SK-N-SH treated with all-trans-retinoic acid at 6 μM for 48 hours (cell line): ENCODE measurements around the gene CTBP2.

Source experiments
- ATAC-seq: fragments of 200-7000 bp; cut with Tn5 transposase; 3 replicates; pipeline ENCODE4 v1.9.1; 2020; ENCODE audit warnings: mild to moderate bottlenecking, moderate library complexity
- ARNTL ChIP-seq: fragments of 450-650 bp; formaldehyde crosslinking; IDR thresholded peaks from 2 replicates; pipeline ENCODE4 v1.5.0; 2020; ENCODE audit warnings: low read depth, mild to moderate bottlenecking, moderate library complexity, borderline replicate concordance
- BACH2 ChIP-seq: fragments of 250-450 bp; sonication (Bioruptor Pico); IDR thresholded peaks from 2 replicates; pipeline ENCODE4 v1.9.0; 2021; ENCODE audit warnings: mild to moderate bottlenecking, borderline replicate concordance
- ESRRG ChIP-seq: fragments of 250-450 bp; sonication (Bioruptor Pico); IDR thresholded peaks from 2 replicates; pipeline ENCODE4 v1.6.1; 2021; ENCODE audit warnings: mild to moderate bottlenecking
- GLIS3 ChIP-seq: fragments of 250-450 bp; sonication (Bioruptor Pico); IDR thresholded peaks from 2 replicates; pipeline ENCODE4 v1.5.0; 2020; ENCODE audit warnings: mild to moderate bottlenecking, moderate library complexity
- ISL1 ChIP-seq: fragments of 250-450 bp; sonication (Bioruptor Pico); IDR thresholded peaks from 2 replicates; pipeline ENCODE4 v2.1.2; 2022; ENCODE audit warnings: mild to moderate bottlenecking, moderate library complexity
- OSR1 ChIP-seq: fragments of 250-450 bp; sonication (Bioruptor Pico); IDR thresholded peaks from 2 replicates; pipeline ENCODE4 v1.8.0; 2022; ENCODE audit warnings: moderate library complexity, mild to moderate bottlenecking, inconsistent platforms
- PATZ1 ChIP-seq: fragments of 250-450 bp; sonication (Bioruptor Pico); IDR thresholded peaks from 2 replicates; pipeline ENCODE4 v1.8.0; 2020; ENCODE audit warnings: mild to moderate bottlenecking, moderate library complexity, borderline replicate concordance
- PPARA ChIP-seq: fragments of 250-450 bp; sonication (Bioruptor Pico); IDR thresholded peaks from 2 replicates; pipeline ENCODE4 v1.5.0; 2020; ENCODE audit warnings: mild to moderate bottlenecking, borderline replicate concordance
- RARB ChIP-seq: fragments of 250-450 bp; sonication (Bioruptor Pico); IDR thresholded peaks from 2 replicates; pipeline ENCODE4 v1.8.0; 2021; ENCODE audit warnings: mild to moderate bottlenecking, moderate library complexity
- SNAI2 ChIP-seq: fragments of 250-450 bp; sonication (Bioruptor Pico); IDR thresholded peaks from 2 replicates; pipeline ENCODE4 v1.5.0; 2020; ENCODE audit warnings: mild to moderate bottlenecking, moderate library complexity
- TOX ChIP-seq: fragments of 250-450 bp; sonication (Bioruptor Pico); IDR thresholded peaks from 2 replicates; pipeline ENCODE4 v1.8.0; 2021; ENCODE audit warnings: mild to moderate bottlenecking, moderate library complexity, borderline replicate concordance
- ZC3H10 ChIP-seq: fragments of 250-450 bp; sonication (Bioruptor Pico); IDR thresholded peaks from 2 replicates; pipeline ENCODE4 v1.5.1; 2021; ENCODE audit warnings: mild to moderate bottlenecking, moderate library complexity
- ZFP3 ChIP-seq: fragments of 250-450 bp; sonication (Bioruptor Pico); IDR thresholded peaks from 2 replicates; pipeline ENCODE4 v1.5.0; 2020; ENCODE audit warnings: mild to moderate bottlenecking, moderate library complexity
- ZNF565 ChIP-seq: fragments of 450-650 bp; formaldehyde crosslinking; conservative IDR thresholded peaks from 2 replicates; pipeline ENCODE4 v1.5.0; 2020; ENCODE audit warnings: low read depth, mild to moderate bottlenecking, moderate library complexity
- ZNF70 ChIP-seq: fragments of 450-650 bp; formaldehyde crosslinking; IDR thresholded peaks from 2 replicates; pipeline ENCODE4 v1.5.0; 2020; ENCODE audit warnings: mild to moderate bottlenecking, moderate library complexity
- ZNF8 ChIP-seq: fragments of 450-650 bp; formaldehyde crosslinking; IDR thresholded peaks from 2 replicates; pipeline ENCODE4 v1.5.0; 2020; ENCODE audit warnings: mild to moderate bottlenecking, moderate library complexity
- TF ChIP-seq, protein P1 (sequence below): fragments of 250-450 bp; sonication (Bioruptor Pico); IDR thresholded peaks from 2 replicates; pipeline ENCODE4 v1.5.1; 2020; ENCODE audit warnings: low read depth, mild to moderate bottlenecking, moderate library complexity
- TF ChIP-seq, protein P2 (sequence below): fragments of 250-450 bp; sonication (Bioruptor Pico); IDR thresholded peaks from 2 replicates; pipeline ENCODE4 v1.5.1; 2021; ENCODE audit warnings: mild to moderate bottlenecking, moderate library complexity
- TF ChIP-seq, protein P3 (sequence below): fragments of 250-450 bp; sonication (Bioruptor Pico); IDR thresholded peaks from 2 replicates; pipeline ENCODE4 v1.5.0; 2020; ENCODE audit warnings: mild to moderate bottlenecking, moderate library complexity
- TF ChIP-seq, protein P4 (sequence below): fragments of 250-450 bp; sonication (Bioruptor Pico); IDR thresholded peaks from 2 replicates; pipeline ENCODE4 v1.8.0; 2021; ENCODE audit warnings: low read depth, mild to moderate bottlenecking, moderate library complexity, borderline replicate concordance

The CTBP2 gene

DNA sequence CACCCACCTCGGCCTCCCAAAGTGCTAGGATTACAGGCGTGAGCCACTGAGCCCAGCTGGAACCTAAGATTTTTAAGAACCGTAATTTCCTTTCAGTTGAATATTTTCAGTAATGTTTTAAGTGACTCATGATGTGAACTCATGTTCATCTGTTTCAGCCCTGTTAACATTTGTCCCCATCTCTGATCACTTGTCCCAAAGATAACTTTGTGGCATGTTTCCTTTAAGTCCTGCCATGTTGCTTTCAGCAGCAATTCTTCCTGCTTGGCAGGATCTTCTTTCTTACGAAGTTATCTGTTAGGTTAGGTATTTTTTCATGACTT is 199.2 kb downstream of the CTBP2 start:
- no peak for ATAC-seq
- peak; percentile 84; the same call in 1 of the 2 replicates for TF ChIP-seq ZFP3
- no peak for TF ChIP-seq TOX (CRISPR knock-in tag)

DNA sequence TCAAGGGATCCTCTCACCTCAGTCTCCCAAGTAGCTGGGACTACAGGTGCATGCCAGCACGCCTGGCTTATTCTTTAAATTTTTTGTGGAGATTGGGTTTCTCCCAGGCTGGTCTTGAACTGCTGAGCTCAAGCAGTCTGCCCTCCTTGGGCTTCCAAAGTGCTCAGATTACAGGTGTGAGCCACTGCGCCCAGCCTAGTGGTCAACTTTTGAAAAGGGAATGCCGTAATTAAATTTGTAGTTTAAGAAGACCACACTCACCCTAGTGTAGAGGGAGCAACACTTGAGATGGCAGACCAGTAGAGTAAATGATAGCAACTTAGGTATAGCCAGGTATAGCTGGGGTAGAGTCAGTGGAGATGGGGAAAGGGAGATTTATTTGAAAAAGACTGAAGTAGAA is 200.8 kb downstream of the CTBP2 start:
- TF ChIP-seq, protein P1, sequence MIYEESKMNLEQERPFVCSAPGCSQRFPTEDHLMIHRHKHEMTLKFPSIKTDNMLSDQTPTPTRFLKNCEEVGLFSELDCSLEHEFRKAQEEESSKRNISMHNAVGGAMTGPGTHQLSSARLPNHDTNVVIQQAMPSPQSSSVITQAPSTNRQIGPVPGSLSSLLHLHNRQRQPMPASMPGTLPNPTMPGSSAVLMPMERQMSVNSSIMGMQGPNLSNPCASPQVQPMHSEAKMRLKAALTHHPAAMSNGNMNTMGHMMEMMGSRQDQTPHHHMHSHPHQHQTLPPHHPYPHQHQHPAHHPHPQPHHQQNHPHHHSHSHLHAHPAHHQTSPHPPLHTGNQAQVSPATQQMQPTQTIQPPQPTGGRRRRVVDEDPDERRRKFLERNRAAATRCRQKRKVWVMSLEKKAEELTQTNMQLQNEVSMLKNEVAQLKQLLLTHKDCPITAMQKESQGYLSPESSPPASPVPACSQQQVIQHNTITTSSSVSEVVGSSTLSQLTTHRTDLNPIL (CRISPR knock-in tag), result no peak
- TF ChIP-seq, protein P2, sequence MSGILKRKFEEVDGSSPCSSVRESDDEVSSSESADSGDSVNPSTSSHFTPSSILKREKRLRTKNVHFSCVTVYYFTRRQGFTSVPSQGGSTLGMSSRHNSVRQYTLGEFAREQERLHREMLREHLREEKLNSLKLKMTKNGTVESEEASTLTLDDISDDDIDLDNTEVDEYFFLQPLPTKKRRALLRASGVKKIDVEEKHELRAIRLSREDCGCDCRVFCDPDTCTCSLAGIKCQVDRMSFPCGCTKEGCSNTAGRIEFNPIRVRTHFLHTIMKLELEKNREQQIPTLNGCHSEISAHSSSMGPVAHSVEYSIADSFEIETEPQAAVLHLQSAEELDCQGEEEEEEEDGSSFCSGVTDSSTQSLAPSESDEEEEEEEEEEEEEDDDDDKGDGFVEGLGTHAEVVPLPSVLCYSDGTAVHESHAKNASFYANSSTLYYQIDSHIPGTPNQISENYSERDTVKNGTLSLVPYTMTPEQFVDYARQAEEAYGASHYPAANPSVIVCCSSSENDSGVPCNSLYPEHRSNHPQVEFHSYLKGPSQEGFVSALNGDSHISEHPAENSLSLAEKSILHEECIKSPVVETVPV (CRISPR knock-in tag), result no peak
- no peak for ATAC-seq

- no peak for ATAC-seq
- TF ChIP-seq ZNF8 (CRISPR knock-in tag) (no peak), RARB (no peak), PPARA (no peak), GLIS3 (no peak)
- TF ChIP-seq, all 23 proteins: peak for 0
These were observed 202.9 kb downstream of the CTBP2 start for GRCh38 chr10:124957404-124957947.

DNA sequence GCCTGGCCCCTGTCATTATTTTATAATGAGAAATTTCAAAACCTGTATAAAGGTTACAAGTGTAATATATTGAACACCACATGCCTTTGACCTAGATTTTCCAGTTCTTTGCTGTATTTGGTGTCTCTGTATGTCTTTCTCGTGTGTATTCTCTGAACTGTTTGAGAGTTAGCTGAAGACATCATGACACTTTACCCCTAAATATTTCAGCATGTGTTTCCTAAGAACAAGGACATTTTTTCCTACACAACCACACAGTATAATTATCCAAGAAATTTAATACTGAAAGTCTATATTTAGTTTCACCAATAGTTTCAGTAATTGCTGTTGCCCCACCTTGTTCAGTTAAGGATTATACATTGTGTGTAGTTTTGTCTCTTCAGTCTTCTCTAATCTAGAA is 203.6 kb downstream of the CTBP2 start:
- ATAC-seq, result no peak

DNA sequence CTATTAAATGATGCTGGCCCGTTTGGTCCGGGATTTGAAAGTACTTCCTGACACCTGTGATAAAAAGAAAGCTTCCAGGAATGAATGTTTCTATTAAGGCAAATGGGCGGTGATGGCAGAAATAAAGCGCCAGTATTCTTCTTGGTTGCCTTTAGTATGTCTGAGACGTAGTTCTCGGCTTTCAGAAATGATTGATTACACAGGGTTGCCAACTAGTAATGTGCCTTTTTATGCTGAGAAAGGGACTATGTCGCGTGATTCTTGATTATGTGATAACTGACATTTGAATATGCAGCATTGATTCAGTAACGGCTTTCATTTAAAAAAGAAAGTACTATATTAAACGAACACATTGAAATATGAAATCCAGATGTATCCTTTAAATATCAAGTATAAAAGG is 204.5 kb downstream of the CTBP2 start:
- ATAC-seq, result no peak
- TF ChIP-seq ARNTL (no peak), ESRRG (CRISPR knock-in tag) (no peak), OSR1 (CRISPR knock-in tag) (no peak), ZNF70 (CRISPR knock-in tag) (no peak), ZC3H10 (CRISPR knock-in tag) (no peak), ZFP3 (no peak), BACH2 (CRISPR knock-in tag) (no peak), ZNF565 (CRISPR knock-in tag) (no peak), ISL1 (CRISPR knock-in tag) (no peak)
- TF ChIP-seq, protein P3, sequence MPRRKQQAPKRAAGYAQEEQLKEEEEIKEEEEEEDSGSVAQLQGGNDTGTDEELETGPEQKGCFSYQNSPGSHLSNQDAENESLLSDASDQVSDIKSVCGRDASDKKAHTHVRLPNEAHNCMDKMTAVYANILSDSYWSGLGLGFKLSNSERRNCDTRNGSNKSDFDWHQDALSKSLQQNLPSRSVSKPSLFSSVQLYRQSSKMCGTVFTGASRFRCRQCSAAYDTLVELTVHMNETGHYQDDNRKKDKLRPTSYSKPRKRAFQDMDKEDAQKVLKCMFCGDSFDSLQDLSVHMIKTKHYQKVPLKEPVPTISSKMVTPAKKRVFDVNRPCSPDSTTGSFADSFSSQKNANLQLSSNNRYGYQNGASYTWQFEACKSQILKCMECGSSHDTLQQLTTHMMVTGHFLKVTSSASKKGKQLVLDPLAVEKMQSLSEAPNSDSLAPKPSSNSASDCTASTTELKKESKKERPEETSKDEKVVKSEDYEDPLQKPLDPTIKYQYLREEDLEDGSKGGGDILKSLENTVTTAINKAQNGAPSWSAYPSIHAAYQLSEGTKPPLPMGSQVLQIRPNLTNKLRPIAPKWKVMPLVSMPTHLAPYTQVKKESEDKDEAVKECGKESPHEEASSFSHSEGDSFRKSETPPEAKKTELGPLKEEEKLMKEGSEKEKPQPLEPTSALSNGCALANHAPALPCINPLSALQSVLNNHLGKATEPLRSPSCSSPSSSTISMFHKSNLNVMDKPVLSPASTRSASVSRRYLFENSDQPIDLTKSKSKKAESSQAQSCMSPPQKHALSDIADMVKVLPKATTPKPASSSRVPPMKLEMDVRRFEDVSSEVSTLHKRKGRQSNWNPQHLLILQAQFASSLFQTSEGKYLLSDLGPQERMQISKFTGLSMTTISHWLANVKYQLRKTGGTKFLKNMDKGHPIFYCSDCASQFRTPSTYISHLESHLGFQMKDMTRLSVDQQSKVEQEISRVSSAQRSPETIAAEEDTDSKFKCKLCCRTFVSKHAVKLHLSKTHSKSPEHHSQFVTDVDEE (CRISPR knock-in tag), result no peak
- TF ChIP-seq, protein P4, sequence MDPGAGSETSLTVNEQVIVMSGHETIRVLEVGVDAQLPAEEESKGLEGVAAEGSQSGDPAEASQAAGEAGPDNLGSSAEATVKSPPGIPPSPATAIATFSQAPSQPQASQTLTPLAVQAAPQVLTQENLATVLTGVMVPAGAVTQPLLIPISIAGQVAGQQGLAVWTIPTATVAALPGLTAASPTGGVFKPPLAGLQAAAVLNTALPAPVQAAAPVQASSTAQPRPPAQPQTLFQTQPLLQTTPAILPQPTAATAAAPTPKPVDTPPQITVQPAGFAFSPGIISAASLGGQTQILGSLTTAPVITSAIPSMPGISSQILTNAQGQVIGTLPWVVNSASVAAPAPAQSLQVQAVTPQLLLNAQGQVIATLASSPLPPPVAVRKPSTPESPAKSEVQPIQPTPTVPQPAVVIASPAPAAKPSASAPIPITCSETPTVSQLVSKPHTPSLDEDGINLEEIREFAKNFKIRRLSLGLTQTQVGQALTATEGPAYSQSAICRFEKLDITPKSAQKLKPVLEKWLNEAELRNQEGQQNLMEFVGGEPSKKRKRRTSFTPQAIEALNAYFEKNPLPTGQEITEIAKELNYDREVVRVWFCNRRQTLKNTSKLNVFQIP (CRISPR knock-in tag), result no peak

More for the DNA sequence above, 203.6 kb downstream of the CTBP2 start:
- TF ChIP-seq ISL1 (CRISPR knock-in tag) (no peak), ZNF565 (CRISPR knock-in tag) (no peak), SNAI2 (no peak), RARB (no peak), TOX (CRISPR knock-in tag) (no peak), ESRRG (CRISPR knock-in tag) (no peak), BACH2 (CRISPR knock-in tag) (no peak), PATZ1 (CRISPR knock-in tag) (no peak)
- TF ChIP-seq, protein P3 (CRISPR knock-in tag), result no peak
